B cell (primary cell): ENCODE data around the gene JAKMIP2.

Source experiments
- EZH2 ChIP-seq: IDR thresholded peaks from 2 replicates; pipeline ENCODE4 v1.6.1; 2012; ENCODE audit warnings: borderline replicate concordance, low read depth, mild to moderate bottlenecking, moderate library complexity, low read length; ENCODE audit not compliant: insufficient read depth, poor library complexity, severe bottlenecking
- TF ChIP-seq, protein P1 (sequence below): fragments of 200-600 bp; IDR thresholded peaks from one replicate; pipeline ENCODE4 v1.8.0; 2022; ENCODE audit warnings: antibody characterized with exemption, mild to moderate bottlenecking

DNA sequence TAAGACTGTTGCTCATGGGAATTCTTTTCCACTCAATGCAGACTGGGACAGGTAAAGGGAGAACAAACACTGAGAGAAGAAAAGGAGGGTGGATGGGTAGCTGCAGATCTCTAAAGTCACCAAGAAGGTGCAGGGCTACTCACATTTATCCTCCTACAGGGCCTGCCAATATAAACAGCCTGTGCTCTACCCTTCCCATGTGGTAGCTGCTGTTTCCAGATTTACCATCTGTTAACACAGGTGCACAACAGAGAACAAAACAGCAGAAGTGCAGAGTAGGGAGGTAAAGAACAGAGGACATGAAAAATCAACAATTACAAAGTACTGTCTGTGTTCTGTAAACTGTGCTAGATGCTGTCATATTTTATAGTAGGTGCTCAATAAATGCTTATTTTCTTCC is 26.0 kb downstream of the JAKMIP2 start:
- TF ChIP-seq, protein P1, sequence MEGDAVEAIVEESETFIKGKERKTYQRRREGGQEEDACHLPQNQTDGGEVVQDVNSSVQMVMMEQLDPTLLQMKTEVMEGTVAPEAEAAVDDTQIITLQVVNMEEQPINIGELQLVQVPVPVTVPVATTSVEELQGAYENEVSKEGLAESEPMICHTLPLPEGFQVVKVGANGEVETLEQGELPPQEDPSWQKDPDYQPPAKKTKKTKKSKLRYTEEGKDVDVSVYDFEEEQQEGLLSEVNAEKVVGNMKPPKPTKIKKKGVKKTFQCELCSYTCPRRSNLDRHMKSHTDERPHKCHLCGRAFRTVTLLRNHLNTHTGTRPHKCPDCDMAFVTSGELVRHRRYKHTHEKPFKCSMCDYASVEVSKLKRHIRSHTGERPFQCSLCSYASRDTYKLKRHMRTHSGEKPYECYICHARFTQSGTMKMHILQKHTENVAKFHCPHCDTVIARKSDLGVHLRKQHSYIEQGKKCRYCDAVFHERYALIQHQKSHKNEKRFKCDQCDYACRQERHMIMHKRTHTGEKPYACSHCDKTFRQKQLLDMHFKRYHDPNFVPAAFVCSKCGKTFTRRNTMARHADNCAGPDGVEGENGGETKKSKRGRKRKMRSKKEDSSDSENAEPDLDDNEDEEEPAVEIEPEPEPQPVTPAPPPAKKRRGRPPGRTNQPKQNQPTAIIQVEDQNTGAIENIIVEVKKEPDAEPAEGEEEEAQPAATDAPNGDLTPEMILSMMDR = no peak
- no peak for TF ChIP-seq EZH2
